OCI-LY3 (cell line): ENCODE measurements around the gene CD300LB.

Experiments used
- H2AFZ ChIP-seq: fragments of 200-600, 300-600 bp; shearing (Covaris generic); 2 replicates; pipeline ENCODE4 v1.6.0; 2014; ENCODE audit warnings: antibody characterized with exemption, low read depth, low read length
- H3K27ac ChIP-seq: fragments of 200-600, 300-600 bp; sonication (generic); 2 replicates; pipeline ENCODE4 v1.5.1; 2014; ENCODE audit warnings: mild to moderate bottlenecking, low read length, moderate library complexity, mixed read lengths
- H3K27me3 ChIP-seq: fragments of 200-600, 300-600 bp; sonication (generic); 2 replicates; pipeline ENCODE4 v1.6.1; 2014; ENCODE audit warnings: low read depth, low read length, mixed read lengths
- H3K36me3 ChIP-seq: fragments of 200-600, 300-600 bp; sonication (generic); replicated peaks from 2 replicates; pipeline ENCODE3; 2014; ENCODE audit warnings: low read depth, low read length, mixed read lengths
- H3K4me1 ChIP-seq: fragments of 300-600, 200-600 bp; sonication (generic); 2 replicates; pipeline ENCODE4 v1.6.1; 2014; ENCODE audit warnings: low read length, mixed read lengths
- H3K4me2 ChIP-seq: fragments of 200-600, 300-600 bp; sonication (generic); 2 replicates; pipeline ENCODE4 v1.6.1; 2014; ENCODE audit warnings: low read length, mixed read lengths
- H3K4me3 ChIP-seq: fragments of 300-600, 200-600 bp; sonication (generic); 2 replicates; pipeline ENCODE4 v1.5.1; 2014; ENCODE audit warnings: antibody characterized with exemption, mild to moderate bottlenecking, low read length, moderate library complexity
- H3K79me2 ChIP-seq: fragments of 300-600, 200-600 bp; shearing (Covaris generic); 2 replicates; pipeline ENCODE4 v1.6.1; 2014; ENCODE audit warnings: mild to moderate bottlenecking, low read length, mixed read lengths
- H3K9ac ChIP-seq: fragments of 300-600, 200-600 bp; shearing (Covaris generic); 2 replicates; pipeline ENCODE4 v1.6.0; 2014; ENCODE audit warnings: mild to moderate bottlenecking, low read length, moderate library complexity
- H3K9me3 ChIP-seq: fragments of 200-600, 300-600 bp; shearing (Covaris generic); 2 replicates; pipeline ENCODE4 v1.6.1; 2014; ENCODE audit warnings: low read length, mixed read lengths; ENCODE audit not compliant: insufficient read depth
- H4K20me1 ChIP-seq: fragments of 200-600, 300-600 bp; sonication (generic); 2 replicates; pipeline ENCODE4 v1.6.1; 2016; ENCODE audit warnings: low read length, mixed read lengths; ENCODE audit not compliant: insufficient read depth
- EZH2phosphoT487 ChIP-seq: fragments of 200-600 bp; shearing (Covaris generic); IDR thresholded peaks from 2 replicates; pipeline ENCODE4 v1.6.1; 2018; ENCODE audit warnings: antibody characterized with exemption, mixed run types, low read depth
- TF ChIP-seq, protein P1 (sequence below): fragments of 200-600, 300-600 bp; sonication (generic); IDR thresholded peaks from 2 replicates; pipeline ENCODE4 v1.5.1; 2014; ENCODE audit warnings: antibody characterized with exemption, low read length, low read depth

CD300LB gene

DNA sequence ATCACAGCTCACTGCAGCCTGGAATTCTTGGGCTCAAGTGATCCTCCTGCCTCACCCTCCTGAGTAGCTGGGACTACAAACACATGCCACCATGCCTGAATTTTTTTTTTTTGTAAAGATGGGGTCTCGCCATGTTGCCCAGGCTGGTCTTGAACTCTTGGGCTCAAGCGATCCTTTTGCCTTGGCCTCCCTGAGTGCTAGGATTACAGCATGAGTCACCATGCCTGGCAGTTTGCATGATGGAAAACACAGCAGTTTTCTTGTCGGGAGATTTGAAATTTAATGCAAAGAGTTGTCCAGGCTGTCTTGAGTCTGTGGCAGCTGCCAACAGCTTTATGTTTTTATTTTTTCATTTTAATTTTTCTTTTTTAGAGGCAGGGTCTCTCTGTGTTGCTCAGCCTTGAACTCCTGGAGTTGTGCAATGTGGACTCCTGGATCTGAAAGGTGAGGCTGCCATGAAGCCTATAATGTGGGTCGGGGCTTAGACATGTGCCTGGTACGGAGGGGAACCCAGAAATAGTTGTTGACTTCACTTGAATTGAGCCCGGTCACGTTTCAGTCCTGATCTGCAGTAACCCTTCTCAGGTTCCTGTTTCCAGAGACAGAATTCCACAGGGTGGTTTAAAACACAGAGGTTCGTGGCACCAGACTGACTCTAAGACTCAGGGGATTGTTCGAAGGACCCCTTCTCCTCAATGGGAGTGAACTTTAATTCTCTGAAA lies 46.1 kb downstream of the CD300LB start:
- Histone ChIP-seq H3K27me3 (peaks cover 26% of the 10 kb centered on the region), H3K9ac (no peak overlapping the region), H3K4me1 (no peaks in the 10 kb centered on the region), H2AFZ (no peak overlapping the region), H3K9me3 (no peaks in the 10 kb centered on the region), H4K20me1 (no peaks in the 10 kb centered on the region), H3K4me3 (no peak overlapping the region), H3K4me2 (no peak overlapping the region), H3K79me2 (no peaks in the 10 kb centered on the region), H3K36me3 (no peaks in the 10 kb centered on the region), H3K27ac (no peak overlapping the region)
- TF ChIP-seq EZH2phosphoT487: no peak
- TF ChIP-seq, protein P1, sequence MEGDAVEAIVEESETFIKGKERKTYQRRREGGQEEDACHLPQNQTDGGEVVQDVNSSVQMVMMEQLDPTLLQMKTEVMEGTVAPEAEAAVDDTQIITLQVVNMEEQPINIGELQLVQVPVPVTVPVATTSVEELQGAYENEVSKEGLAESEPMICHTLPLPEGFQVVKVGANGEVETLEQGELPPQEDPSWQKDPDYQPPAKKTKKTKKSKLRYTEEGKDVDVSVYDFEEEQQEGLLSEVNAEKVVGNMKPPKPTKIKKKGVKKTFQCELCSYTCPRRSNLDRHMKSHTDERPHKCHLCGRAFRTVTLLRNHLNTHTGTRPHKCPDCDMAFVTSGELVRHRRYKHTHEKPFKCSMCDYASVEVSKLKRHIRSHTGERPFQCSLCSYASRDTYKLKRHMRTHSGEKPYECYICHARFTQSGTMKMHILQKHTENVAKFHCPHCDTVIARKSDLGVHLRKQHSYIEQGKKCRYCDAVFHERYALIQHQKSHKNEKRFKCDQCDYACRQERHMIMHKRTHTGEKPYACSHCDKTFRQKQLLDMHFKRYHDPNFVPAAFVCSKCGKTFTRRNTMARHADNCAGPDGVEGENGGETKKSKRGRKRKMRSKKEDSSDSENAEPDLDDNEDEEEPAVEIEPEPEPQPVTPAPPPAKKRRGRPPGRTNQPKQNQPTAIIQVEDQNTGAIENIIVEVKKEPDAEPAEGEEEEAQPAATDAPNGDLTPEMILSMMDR: no peak

DNA sequence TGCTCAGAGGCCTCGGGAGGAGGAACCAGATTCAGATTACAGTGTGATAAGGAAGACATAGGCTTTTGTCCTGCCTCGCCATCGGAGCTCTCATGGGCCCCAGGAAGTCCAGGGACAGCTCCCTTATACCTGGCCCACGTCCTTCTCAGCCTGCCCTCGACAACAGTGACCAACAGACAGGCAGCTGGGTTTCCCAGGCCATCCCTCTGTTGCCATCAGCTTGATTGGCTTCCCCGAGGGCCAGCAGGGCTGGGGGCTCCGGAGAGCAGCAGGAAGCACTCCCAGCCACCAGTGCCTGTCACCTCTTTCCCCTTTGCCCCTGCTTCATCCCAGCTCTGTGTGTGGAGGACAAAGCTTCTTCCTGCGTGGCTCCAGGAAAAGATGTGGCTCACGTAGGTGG lies 47.2 kb downstream of the CD300LB start:
- Histone ChIP-seq H2AFZ (no peak overlapping the region), H3K27ac (no peak overlapping the region), H3K4me1 (peaks cover 1% of the 10 kb centered on the region; the same call in 1 of the 2 replicates), H3K27me3 (peaks cover 26% of the 10 kb centered on the region), H3K4me2 (no peak overlapping the region), H3K4me3 (no peak overlapping the region), H4K20me1 (no peaks in the 10 kb centered on the region), H3K9ac (no peak overlapping the region), H3K9me3 (no peaks in the 10 kb centered on the region), H3K79me2 (no peaks in the 10 kb centered on the region), H3K36me3 (no peaks in the 10 kb centered on the region)
- TF ChIP-seq EZH2phosphoT487: no peak
- TF ChIP-seq, protein P1: no peak

DNA sequence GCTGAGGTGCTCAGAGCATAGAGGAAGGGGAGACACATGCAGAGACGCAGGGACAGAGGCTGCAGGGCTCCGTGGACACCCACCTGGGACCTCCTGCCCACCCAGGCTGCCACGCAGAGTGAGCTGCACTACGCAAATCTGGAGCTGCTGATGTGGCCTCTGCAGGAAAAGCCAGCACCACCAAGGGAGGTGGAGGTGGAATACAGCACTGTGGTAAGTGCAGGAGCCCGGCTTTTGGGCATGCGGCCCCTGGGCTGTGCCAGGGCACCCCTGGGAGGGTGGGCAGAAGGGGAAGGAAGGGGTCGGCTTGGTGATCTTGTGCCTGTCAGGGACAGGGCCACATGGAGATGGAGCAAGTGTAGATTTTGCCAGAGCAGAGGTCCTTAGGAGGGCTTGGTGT lies 49.7 kb downstream of the CD300LB start:
- H4K20me1 ChIP-seq: no peaks in the 10 kb centered on the region
- no peaks in the 10 kb centered on the region for H3K9me3 ChIP-seq
- TF ChIP-seq EZH2phosphoT487: no peak
- TF ChIP-seq, protein P1: no peak
- no peaks in the 10 kb centered on the region for H3K79me2 ChIP-seq
- no peak overlapping the region for H3K9ac ChIP-seq
- no peak overlapping the region for H3K4me3 ChIP-seq
- no peaks in the 10 kb centered on the region for H3K36me3 ChIP-seq
- H3K4me1 ChIP-seq: peaks cover 9% of the 10 kb centered on the region; the same call in 1 of the 2 replicates
- no peak overlapping the region for H3K4me2 ChIP-seq
- H3K27ac ChIP-seq: no peak overlapping the region
- H2AFZ ChIP-seq: no peak overlapping the region
- peaks cover 29% of the 10 kb centered on the region for H3K27me3 ChIP-seq

DNA sequence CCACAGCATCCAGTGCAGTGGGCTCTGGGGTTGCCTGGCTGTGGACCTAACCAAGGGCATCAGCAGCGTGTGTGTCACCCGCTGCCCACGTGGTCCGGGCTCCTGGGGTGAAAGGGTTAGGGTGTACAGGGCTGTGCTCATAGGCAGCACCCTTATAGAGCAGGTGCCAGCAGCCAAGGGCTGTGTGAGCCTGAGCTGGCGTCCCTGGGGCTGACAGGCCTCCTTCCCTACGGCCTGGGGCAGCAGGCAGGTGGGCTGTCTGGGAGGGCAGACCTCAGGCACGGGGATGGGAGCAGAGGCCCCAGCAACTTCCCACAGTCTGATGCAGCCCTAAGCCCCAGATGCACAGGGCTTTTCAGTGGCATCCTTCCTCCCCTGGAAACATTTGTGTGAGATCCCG lies 51.0 kb downstream of the CD300LB start:
- Histone ChIP-seq H3K27me3 (peaks cover 18% of the 10 kb centered on the region), H3K9ac (no peak overlapping the region), H3K36me3 (no peaks in the 10 kb centered on the region), H2AFZ (no peak overlapping the region), H3K4me1 (peaks cover 9% of the 10 kb centered on the region; the same call in 1 of the 2 replicates), H3K9me3 (peaks cover 10% of the 10 kb centered on the region; the same call in 1 of the 2 replicates), H3K4me2 (no peak overlapping the region), H4K20me1 (no peaks in the 10 kb centered on the region), H3K4me3 (no peak overlapping the region), H3K79me2 (no peaks in the 10 kb centered on the region), H3K27ac (no peak overlapping the region)
- TF ChIP-seq, protein P1: no peak
- no peak for TF ChIP-seq EZH2phosphoT487
